ENCODE results near the gene CASP7.

DNA sequence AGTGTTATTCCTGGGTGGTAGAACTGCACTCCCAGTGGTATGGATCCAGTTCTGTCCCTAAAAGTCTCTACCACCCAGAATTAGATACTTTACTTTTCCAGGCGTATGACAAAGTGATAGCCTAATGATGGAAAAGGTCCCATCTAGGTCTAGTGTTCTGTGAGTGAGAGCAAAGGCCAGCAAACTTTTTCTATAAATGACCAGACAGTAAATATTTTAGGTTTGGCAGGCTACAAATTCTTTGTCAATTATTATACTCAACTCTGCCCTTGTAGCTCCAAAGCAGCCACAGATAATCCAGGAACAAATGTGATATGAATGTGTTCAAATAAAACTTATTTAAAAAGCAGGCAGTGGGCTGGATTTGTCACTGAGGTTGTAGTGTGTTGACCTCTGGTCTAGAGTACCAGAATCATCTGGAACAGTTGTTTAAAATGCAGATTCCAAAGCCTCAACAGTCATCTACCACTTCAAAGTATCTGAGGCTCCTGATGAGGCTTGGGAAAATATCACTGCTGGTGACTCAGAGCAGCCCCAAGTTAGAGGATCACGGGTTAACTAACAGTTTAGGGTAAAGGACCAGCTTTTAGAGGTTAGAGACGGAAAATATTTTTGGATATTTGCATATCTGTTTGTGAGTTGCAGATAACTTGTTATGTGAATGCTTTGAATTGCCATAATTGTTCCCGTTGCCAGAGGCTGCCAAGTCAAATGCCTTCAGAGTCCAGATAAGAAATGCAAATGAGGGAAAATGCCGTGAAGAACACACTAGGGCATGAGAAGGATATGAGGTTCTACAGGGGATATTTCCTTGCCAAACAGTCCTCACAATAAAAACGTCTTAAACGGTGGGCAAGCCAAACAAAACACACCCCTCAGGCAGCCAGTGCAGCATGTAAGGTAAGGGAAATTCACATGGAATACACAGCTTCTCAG lies 35.3 kb upstream of the CASP7 start:
- TF ChIP-seq HDAC2 (IDR thresholded peaks at IDR 0.05; ENCODE audit: borderline replicate concordance in 1 of 2, low read depth in 2 of 2, low read length in 2 of 2) (no peak), RAD21 (IDR thresholded peaks at IDR 0.05 in 1 of 2, conservative IDR thresholded peaks at IDR 0.05 in 1 of 2; ENCODE audit: low read depth in 2 of 2, low read length in 2 of 2) (no peak), SP1 (IDR thresholded peaks at IDR 0.05; ENCODE audit: low read depth, low read length) (no peak), POLR2AphosphoS5 (IDR thresholded peaks at IDR 0.05; ENCODE audit: low read depth, low read length) (no peak), KDM1A (IDR thresholded peaks at IDR 0.05; ENCODE audit: borderline replicate concordance, low read length) (no peak), JUND (IDR thresholded peaks at IDR 0.05; ENCODE audit: low read length) (no peak)
- TF ChIP-seq, protein P1, sequence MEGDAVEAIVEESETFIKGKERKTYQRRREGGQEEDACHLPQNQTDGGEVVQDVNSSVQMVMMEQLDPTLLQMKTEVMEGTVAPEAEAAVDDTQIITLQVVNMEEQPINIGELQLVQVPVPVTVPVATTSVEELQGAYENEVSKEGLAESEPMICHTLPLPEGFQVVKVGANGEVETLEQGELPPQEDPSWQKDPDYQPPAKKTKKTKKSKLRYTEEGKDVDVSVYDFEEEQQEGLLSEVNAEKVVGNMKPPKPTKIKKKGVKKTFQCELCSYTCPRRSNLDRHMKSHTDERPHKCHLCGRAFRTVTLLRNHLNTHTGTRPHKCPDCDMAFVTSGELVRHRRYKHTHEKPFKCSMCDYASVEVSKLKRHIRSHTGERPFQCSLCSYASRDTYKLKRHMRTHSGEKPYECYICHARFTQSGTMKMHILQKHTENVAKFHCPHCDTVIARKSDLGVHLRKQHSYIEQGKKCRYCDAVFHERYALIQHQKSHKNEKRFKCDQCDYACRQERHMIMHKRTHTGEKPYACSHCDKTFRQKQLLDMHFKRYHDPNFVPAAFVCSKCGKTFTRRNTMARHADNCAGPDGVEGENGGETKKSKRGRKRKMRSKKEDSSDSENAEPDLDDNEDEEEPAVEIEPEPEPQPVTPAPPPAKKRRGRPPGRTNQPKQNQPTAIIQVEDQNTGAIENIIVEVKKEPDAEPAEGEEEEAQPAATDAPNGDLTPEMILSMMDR (IDR thresholded peaks at IDR 0.05; ENCODE audit: control extremely low read depth in 1 of 3, insufficient read depth in 1 of 3, low read depth in 1 of 3, low read length in 3 of 3), result no peak
- TF ChIP-seq, protein P2, sequence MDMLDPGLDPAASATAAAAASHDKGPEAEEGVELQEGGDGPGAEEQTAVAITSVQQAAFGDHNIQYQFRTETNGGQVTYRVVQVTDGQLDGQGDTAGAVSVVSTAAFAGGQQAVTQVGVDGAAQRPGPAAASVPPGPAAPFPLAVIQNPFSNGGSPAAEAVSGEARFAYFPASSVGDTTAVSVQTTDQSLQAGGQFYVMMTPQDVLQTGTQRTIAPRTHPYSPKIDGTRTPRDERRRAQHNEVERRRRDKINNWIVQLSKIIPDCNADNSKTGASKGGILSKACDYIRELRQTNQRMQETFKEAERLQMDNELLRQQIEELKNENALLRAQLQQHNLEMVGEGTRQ (IDR thresholded peaks at IDR 0.05; ENCODE audit: low read length), result no peak
